HepG2 (cell line): ENCODE measurements around the gene TIMM17A. TPM values are rescaled to one million over a fixed set of nuclear protein-coding genes. Genes with fewer than 3 reads are reported as not detected.

Experiments
- CHD2 ChIP-seq: IDR thresholded peaks from 2 replicates; pipeline ENCODE4 v1.6.1; 2011; ENCODE audit warnings: low read depth, low read length, improper control_type of control experiment
- GATA4 ChIP-seq: sonication (generic); IDR thresholded peaks from 2 replicates; pipeline ENCODE4 v1.6.1; 2016; ENCODE audit warnings: antibody characterized with exemption, low read depth, borderline replicate concordance
- GTF2F1 ChIP-seq: fragments of 150-350 bp; IDR thresholded peaks from 2 replicates; pipeline ENCODE4 v1.6.1; 2014; ENCODE audit warnings: low read length
- KDM6A ChIP-seq: IDR thresholded peaks from 2 replicates; pipeline ENCODE4 v1.6.1; 2016; ENCODE audit warnings: low read depth
- MTA1 ChIP-seq: sonication (generic); formaldehyde crosslinking; IDR thresholded peaks from 2 replicates; pipeline ENCODE4 v1.4.0; 2020; ENCODE audit warnings: missing genetic modification reagents, mild to moderate bottlenecking, borderline replicate concordance
- MTERF4 ChIP-seq: sonication (generic); formaldehyde crosslinking; IDR thresholded peaks from 2 replicates; pipeline ENCODE4 v1.8.0; 2023; ENCODE audit warnings: mild to moderate bottlenecking, missing genetic modification reagents
- MTF1 ChIP-seq: sonication (generic); formaldehyde crosslinking; IDR thresholded peaks from 2 replicates; pipeline ENCODE4 v1.5.0; 2020; ENCODE audit warnings: missing genetic modification reagents
- NFATC3 ChIP-seq: sonication (generic); formaldehyde crosslinking; IDR thresholded peaks from 2 replicates; pipeline ENCODE4 v1.5.1; 2020; ENCODE audit warnings: mild to moderate bottlenecking, missing genetic modification reagents
- PRMT3 ChIP-seq: sonication (generic); formaldehyde crosslinking; IDR thresholded peaks from 2 replicates; pipeline ENCODE4 v1.8.1; 2022; ENCODE audit warnings: low read depth, mild to moderate bottlenecking, moderate library complexity, missing genetic modification reagents, borderline replicate concordance
- SAFB2 ChIP-seq: sonication (generic); formaldehyde crosslinking; IDR thresholded peaks from 2 replicates; pipeline ENCODE4 v1.5.1; 2020; ENCODE audit warnings: missing genetic modification reagents, low read depth, mild to moderate bottlenecking, borderline replicate concordance
- SALL2 ChIP-seq: sonication (generic); formaldehyde crosslinking; IDR thresholded peaks from 2 replicates; pipeline ENCODE4 v1.8.1; 2023; ENCODE audit warnings: mild to moderate bottlenecking, missing genetic modification reagents, inconsistent platforms
- SIX1 ChIP-seq: sonication (generic); formaldehyde crosslinking; IDR thresholded peaks from 2 replicates; pipeline ENCODE4 v1.4.0; 2020; ENCODE audit warnings: missing genetic modification reagents, borderline replicate concordance
- TEAD3 ChIP-seq: optimal IDR thresholded peaks from 2 replicates; pipeline ENCODE3; 2016; ENCODE audit warnings: borderline replicate concordance
- U2AF2 ChIP-seq: fragments of 200-400 bp; formaldehyde crosslinking; IDR thresholded peaks from 2 replicates; pipeline ENCODE4 v1.6.1; 2017; ENCODE audit warnings: low read depth, mild to moderate bottlenecking, low read length
- ZBTB25 ChIP-seq: IDR thresholded peaks from 2 replicates; pipeline ENCODE4 v1.6.1; 2018; ENCODE audit warnings: missing genetic modification reagents
- ZNF343 ChIP-seq: sonication (generic); formaldehyde crosslinking; IDR thresholded peaks from 2 replicates; pipeline ENCODE4 v1.4.0; 2020; ENCODE audit warnings: mild to moderate bottlenecking, missing genetic modification reagents
- ZNF451 ChIP-seq: sonication (generic); formaldehyde crosslinking; IDR thresholded peaks from 2 replicates; pipeline ENCODE4 v1.5.0; 2020; ENCODE audit warnings: mild to moderate bottlenecking, missing genetic modification reagents
- ZNF543 ChIP-seq: sonication (generic); formaldehyde crosslinking; IDR thresholded peaks from 2 replicates; pipeline ENCODE4 v1.4.0; 2020; ENCODE audit warnings: mild to moderate bottlenecking, missing genetic modification reagents
- ZNF879 ChIP-seq: sonication (generic); formaldehyde crosslinking; IDR thresholded peaks from 2 replicates; pipeline ENCODE4 v1.8.1; 2023; ENCODE audit warnings: missing genetic modification reagents
- ZSCAN31 ChIP-seq: sonication (generic); formaldehyde crosslinking; IDR thresholded peaks from 2 replicates; pipeline ENCODE4 v1.5.0; 2020; ENCODE audit warnings: low read depth, mild to moderate bottlenecking, missing genetic modification reagents
- polyA plus RNA-seq, 8 experiments: library from polyadenylated mRNA; depleted of rRNA in 3 of 8; stranded (reverse) in 7 of 8; unstranded in 1 of 8; fragments of >200 nt; fragmentation: Illumina TruSeq in 4 of 8; extraction: Trizol in 4 of 8; gene quantifications; 2 replicates each; pipeline versions ENCODE4 v1.2.1 to v1.2.3, GENCODE V29; 2011 to 2016; ENCODE audit warnings: low read depth in 4 of 8, missing spikeins in 1 of 8, mixed read lengths in 1 of 8; ENCODE audit not compliant: insufficient read depth in 1 of 8
- total RNA-seq, 5 experiments: library from RNA; depleted of rRNA; stranded (reverse); fragments of >200 nt; fragmentation: Illumina TruSeq; extraction: Trizol; gene quantifications; 2 replicates each; pipeline ENCODE4 v1.2.3, GENCODE V29; 2016; ENCODE audit warnings: low read depth in 1 of 5
- TF ChIP-seq, protein P1 (sequence below): IDR thresholded peaks from 2 replicates; pipeline ENCODE4 v1.6.1; 2016; ENCODE audit warnings: mild to moderate bottlenecking, missing biosample characterization, missing genetic modification reagents
- TF ChIP-seq, protein P2 (sequence below): fragments of 450-650 bp; IDR thresholded peaks from 2 replicates; pipeline ENCODE4 v1.6.1; 2016
- TF ChIP-seq, protein P3 (sequence below): IDR thresholded peaks from 2 replicates; pipeline ENCODE4 v1.6.1; 2016; ENCODE audit warnings: low read depth, control low read depth

TIMM17A gene
- total and polyA plus RNA-seq, 2 of the 13 experiments (the other 11 are each of a cell fraction or from before 2014, with no cell fraction given): 50.8 to 97.8 TPM

GRCh38 chr1:201955009-201955728, at the start of gene TIMM17A (continued):
- TF ChIP-seq KDM6A (CRISPR knock-in tag): no peak
- TF ChIP-seq ZNF543 (CRISPR knock-in tag): no peak
- TF ChIP-seq ZNF343 (CRISPR knock-in tag): peak; percentile 45; the same call in 1 of the 2 replicates
- TF ChIP-seq NFATC3 (CRISPR knock-in tag): 0 out of 2 replicates have a peak, but pooled peaks have one; percentile 43
- no peak for TF ChIP-seq PRMT3 (CRISPR knock-in tag)
- TF ChIP-seq TEAD3 (CRISPR knock-in tag): peak; percentile 47
- peak; percentile 47 for TF ChIP-seq ZSCAN31 (CRISPR knock-in tag)
- TF ChIP-seq ZNF451 (CRISPR knock-in tag): no peak
- TF ChIP-seq, protein P1, sequence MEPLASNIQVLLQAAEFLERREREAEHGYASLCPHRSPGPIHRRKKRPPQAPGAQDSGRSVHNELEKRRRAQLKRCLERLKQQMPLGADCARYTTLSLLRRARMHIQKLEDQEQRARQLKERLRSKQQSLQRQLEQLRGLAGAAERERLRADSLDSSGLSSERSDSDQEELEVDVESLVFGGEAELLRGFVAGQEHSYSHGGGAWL: peak; percentile 51; the same call in 1 of the 2 replicates
- peak; percentile 40; the same call in 1 of the 2 replicates for TF ChIP-seq SIX1 (CRISPR knock-in tag)
- 0 out of 2 replicates have a peak, but pooled peaks have one; percentile 75 for TF ChIP-seq ZNF879 (CRISPR knock-in tag)
- TF ChIP-seq, protein P2, sequence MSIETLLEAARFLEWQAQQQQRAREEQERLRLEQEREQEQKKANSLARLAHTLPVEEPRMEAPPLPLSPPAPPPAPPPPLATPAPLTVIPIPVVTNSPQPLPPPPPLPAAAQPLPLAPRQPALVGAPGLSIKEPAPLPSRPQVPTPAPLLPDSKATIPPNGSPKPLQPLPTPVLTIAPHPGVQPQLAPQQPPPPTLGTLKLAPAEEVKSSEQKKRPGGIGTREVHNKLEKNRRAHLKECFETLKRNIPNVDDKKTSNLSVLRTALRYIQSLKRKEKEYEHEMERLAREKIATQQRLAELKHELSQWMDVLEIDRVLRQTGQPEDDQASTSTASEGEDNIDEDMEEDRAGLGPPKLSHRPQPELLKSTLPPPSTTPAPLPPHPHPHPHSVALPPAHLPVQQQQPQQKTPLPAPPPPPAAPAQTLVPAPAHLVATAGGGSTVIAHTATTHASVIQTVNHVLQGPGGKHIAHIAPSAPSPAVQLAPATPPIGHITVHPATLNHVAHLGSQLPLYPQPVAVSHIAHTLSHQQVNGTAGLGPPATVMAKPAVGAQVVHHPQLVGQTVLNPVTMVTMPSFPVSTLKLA: 0 out of 2 replicates have a peak, but pooled peaks have one; percentile 5
- peak; percentile 55; the same call in 1 of the 2 replicates for TF ChIP-seq MTA1
- peak; percentile 73; the same call in 1 of the 2 replicates for TF ChIP-seq GATA4
- TF ChIP-seq U2AF2: 0 out of 2 replicates have a peak, but pooled peaks have one; percentile 25
- no peak for TF ChIP-seq MTF1 (CRISPR knock-in tag)
- 0 out of 2 replicates have a peak, but pooled peaks have one; percentile 24 for TF ChIP-seq ZBTB25 (CRISPR knock-in tag)
- peak; percentile 86 for TF ChIP-seq CHD2
- no peak for TF ChIP-seq GTF2F1
- TF ChIP-seq SALL2 (CRISPR knock-in tag): peak; percentile 53; the same call in 1 of the 2 replicates
- peak; percentile 83; the same call in 1 of the 2 replicates for TF ChIP-seq SAFB2
- TF ChIP-seq MTERF4 (CRISPR knock-in tag): no peak
- TF ChIP-seq, protein P3, sequence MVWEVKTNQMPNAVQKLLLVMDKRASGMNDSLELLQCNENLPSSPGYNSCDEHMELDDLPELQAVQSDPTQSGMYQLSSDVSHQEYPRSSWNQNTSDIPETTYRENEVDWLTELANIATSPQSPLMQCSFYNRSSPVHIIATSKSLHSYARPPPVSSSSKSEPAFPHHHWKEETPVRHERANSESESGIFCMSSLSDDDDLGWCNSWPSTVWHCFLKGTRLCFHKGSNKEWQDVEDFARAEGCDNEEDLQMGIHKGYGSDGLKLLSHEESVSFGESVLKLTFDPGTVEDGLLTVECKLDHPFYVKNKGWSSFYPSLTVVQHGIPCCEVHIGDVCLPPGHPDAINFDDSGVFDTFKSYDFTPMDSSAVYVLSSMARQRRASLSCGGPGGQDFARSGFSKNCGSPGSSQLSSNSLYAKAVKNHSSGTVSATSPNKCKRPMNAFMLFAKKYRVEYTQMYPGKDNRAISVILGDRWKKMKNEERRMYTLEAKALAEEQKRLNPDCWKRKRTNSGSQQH: 0 out of 2 replicates have a peak, but pooled peaks have one; percentile 43
